ENCODE data around the gene PXK. TPM values are rescaled to one million over a fixed set of nuclear protein-coding genes. Genes with fewer than 3 reads are reported as not detected.

PXK gene
- total RNA-seq, 2 donors from 2014 or later = 16.0 to 22.0 TPM

GRCh38 chr3:58416191-58416590 is 83.5 kb downstream of the PXK start:
- peaks cover 10% of the 10 kb centered on the region for H3K36me3 Mint-ChIP-seq (ENCODE audit: low read depth)
- Histone ChIP-seq H3K9me3 (ENCODE audit: control insufficient read depth, low read length) (no peaks in the 10 kb centered on the region), H3K4me3 (ENCODE audit: low read length) (no peak overlapping the region), H3K36me3 (ENCODE audit: control insufficient read depth, insufficient read depth, low read length) (no peaks in the 10 kb centered on the region), H3K9ac (ENCODE audit: extremely low read depth, low read length, poor library complexity, severe bottlenecking) (no peak overlapping the region), H3K27me3 (ENCODE audit: control insufficient read depth, insufficient read depth, low read length, poor library complexity, severe bottlenecking) (no peaks in the 10 kb centered on the region), H3K4me1 (ENCODE audit: control insufficient read depth, insufficient read depth, low read length) (peaks cover 23% of the 10 kb centered on the region), H3K27ac (ENCODE audit: low read depth, low read length) (peak overlapping the region; percentile 3)
- H3K9me3 Mint-ChIP-seq = no peaks in the 10 kb centered on the region
- peaks cover 51% of the 10 kb centered on the region for H3K4me1 Mint-ChIP-seq
- H3K27ac Mint-ChIP-seq = peak overlapping the region; percentile 94
- TF ChIP-seq CTCF (conservative IDR thresholded peaks at IDR 0.05) = no peak
- peak; percentile 71 for DNase-seq
- WGBS, 2 experiments (ENCODE audit: insufficient coverage in 1 of 2, insufficient read length in 1 of 2) = 75 to 83% methylated on average over 2 of the region's 2 CpGs
- peaks cover 6% of the 10 kb centered on the region for H3K27me3 Mint-ChIP-seq (ENCODE audit: insufficient read depth)
- H3K4me3 Mint-ChIP-seq = peak overlapping the region; percentile 7

GRCh38 chr3:58417075-58417474 is 84.4 kb downstream of the PXK start:
- Mint-ChIP-seq H3K4me3 (no peak overlapping the region), H3K27me3 (ENCODE audit: insufficient read depth) (peaks cover 6% of the 10 kb centered on the region), H3K27ac (peak overlapping the region; percentile 94), H3K9me3 (no peaks in the 10 kb centered on the region), H3K36me3 (ENCODE audit: low read depth) (peaks cover 15% of the 10 kb centered on the region), H3K4me1 (peaks cover 51% of the 10 kb centered on the region)
- H3K9ac ChIP-seq (ENCODE audit: extremely low read depth, low read length, poor library complexity, severe bottlenecking) = no peak overlapping the region
- no peaks in the 10 kb centered on the region for H3K9me3 ChIP-seq (ENCODE audit: control insufficient read depth, low read length)
- DNase-seq = no peak
- peak overlapping the region; percentile 48 for H3K4me3 ChIP-seq (ENCODE audit: low read length)
- H3K27me3 ChIP-seq (ENCODE audit: control insufficient read depth, insufficient read depth, low read length, poor library complexity, severe bottlenecking) = no peaks in the 10 kb centered on the region
- WGBS, 2 experiments (ENCODE audit: insufficient coverage in 1 of 2, insufficient read length in 1 of 2) = 86% methylated on average over 2 of the region's 2 CpGs; no CpG with 5 or more reads in 1 of the 2 experiments
- H3K36me3 ChIP-seq (ENCODE audit: control insufficient read depth, insufficient read depth, low read length) = peaks cover 7% of the 10 kb centered on the region
- H3K4me1 ChIP-seq (ENCODE audit: control insufficient read depth, insufficient read depth, low read length) = peaks cover 23% of the 10 kb centered on the region
- H3K27ac ChIP-seq (ENCODE audit: low read depth, low read length) = no peak overlapping the region
- no peak for TF ChIP-seq CTCF (conservative IDR thresholded peaks at IDR 0.05)

GRCh38 chr3:58418227-58418626 is 85.5 kb downstream of the PXK start:
- peaks cover 47% of the 10 kb centered on the region for H3K4me1 Mint-ChIP-seq
- DNase-seq = peak; percentile 54
- no peak overlapping the region for H3K9ac ChIP-seq (ENCODE audit: extremely low read depth, low read length, poor library complexity, severe bottlenecking)
- H3K4me1 ChIP-seq (ENCODE audit: control insufficient read depth, insufficient read depth, low read length) = peaks cover 23% of the 10 kb centered on the region
- H3K4me3 ChIP-seq (ENCODE audit: low read length) = no peak overlapping the region
- 90 to 94% methylated on average over 6 of the region's 6 CpGs for WGBS, 2 experiments (ENCODE audit: insufficient coverage in 1 of 2, insufficient read length in 1 of 2)
- peaks cover 12% of the 10 kb centered on the region for H3K36me3 ChIP-seq (ENCODE audit: control insufficient read depth, insufficient read depth, low read length)
- no peak for TF ChIP-seq CTCF (conservative IDR thresholded peaks at IDR 0.05)
- H3K36me3 Mint-ChIP-seq (ENCODE audit: low read depth) = peaks cover 23% of the 10 kb centered on the region
- H3K9me3 Mint-ChIP-seq = no peaks in the 10 kb centered on the region
- H3K27ac Mint-ChIP-seq = no peak overlapping the region
- no peak overlapping the region for H3K4me3 Mint-ChIP-seq
- peaks cover 6% of the 10 kb centered on the region for H3K27me3 Mint-ChIP-seq (ENCODE audit: insufficient read depth)
- no peaks in the 10 kb centered on the region for H3K27me3 ChIP-seq (ENCODE audit: control insufficient read depth, insufficient read depth, low read length, poor library complexity, severe bottlenecking)
- H3K27ac ChIP-seq (ENCODE audit: low read depth, low read length) = no peak overlapping the region
- H3K9me3 ChIP-seq (ENCODE audit: control insufficient read depth, low read length) = no peaks in the 10 kb centered on the region

Data from endodermal cell (in vitro differentiated cells).